C4-2B (cell line): ENCODE data around the gene SRSF1.

ENCODE experiments used
- CTCF ChIP-seq: fragments of 450-650 bp; conservative IDR thresholded peaks from 2 replicates; pipeline ENCODE4 v1.5.1; 2017; ENCODE audit warnings: mild to moderate bottlenecking
- ZFX ChIP-seq: fragments of 450-650 bp; IDR thresholded peaks from 2 replicates; pipeline ENCODE4 v1.6.1; 2017

- TF ChIP-seq CTCF (no peak), ZFX (no peak)
These were observed 17.0 kb downstream of the SRSF1 start for GRCh38 chr17:57990037-57990436.
